GM21381 (cell line): ENCODE measurements around the gene HSPB3.
"Not testable (repeated sequence)": the region's sequence is repeated elsewhere in the genome, so short reads cannot be mapped to it uniquely, and the experiment has no call there.

Source experiments
- ATAC-seq: cut with Tn5 transposase; IDR thresholded peaks from one replicate; pipeline ENCODE4 v1.9.1; 2021; ENCODE audit warnings: mild to moderate bottlenecking, moderate library complexity; ENCODE audit not compliant: unreplicated experiment

HSPB3 gene

DNA sequence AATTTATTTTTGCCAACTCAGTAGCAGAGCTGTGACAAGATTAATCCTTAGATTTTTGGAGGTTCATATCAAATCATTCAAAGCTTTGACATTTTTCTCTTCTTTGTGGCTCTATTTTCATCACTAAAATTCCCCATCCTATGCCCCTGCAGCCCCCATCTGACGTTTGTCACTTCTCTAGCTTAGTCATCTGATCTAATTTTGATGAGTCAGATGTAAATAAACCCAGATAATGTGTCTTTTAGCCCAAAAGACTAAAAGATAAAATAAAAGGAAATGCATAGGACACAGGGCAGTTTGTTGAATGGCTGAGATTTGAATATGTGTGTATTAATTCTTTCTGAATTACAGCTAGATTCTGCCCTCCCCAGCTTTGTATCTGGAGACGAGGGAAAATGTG is 897 bp upstream of the HSPB3 start:
- ATAC-seq = no peak

DNA sequence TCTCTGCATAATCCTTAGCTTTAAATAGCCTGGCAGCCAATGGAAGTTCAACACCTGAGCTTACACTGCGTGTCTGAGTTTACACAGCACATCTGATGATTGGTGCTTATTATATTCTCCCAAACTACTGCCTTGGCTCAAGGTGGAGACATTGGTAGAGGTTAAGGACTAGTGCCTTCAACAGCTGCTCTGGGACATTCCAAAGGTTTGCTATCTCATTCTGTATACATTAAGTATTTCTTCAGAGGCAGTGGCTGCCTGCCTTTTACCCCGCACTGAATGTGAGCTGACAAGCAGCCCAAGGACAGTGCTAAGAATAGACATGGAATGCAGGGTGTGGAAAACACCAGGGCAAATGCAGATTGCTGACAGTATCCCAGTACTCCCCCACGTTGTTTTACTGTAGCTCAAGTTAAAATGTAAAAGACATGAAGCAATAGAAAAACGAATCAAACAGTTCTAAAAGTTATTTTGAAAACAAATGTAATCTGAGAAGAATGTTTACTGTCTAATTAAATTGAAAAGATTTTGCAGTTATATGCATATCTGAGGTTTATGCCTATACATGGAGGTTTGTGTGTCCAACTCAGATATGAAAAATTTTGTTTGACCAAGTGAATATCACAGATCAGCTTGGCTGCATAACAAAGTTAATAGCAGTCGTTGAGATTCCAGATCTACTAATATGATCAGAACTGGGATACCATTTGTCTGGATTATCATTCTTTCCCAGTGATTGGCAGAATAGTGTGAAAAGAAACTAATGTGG is 1.8 kb downstream of the HSPB3 start:
- ATAC-seq = no peak

GRCh38 chr5:54458221-54458620 is 2.7 kb downstream of the HSPB3 start:
- ATAC-seq = no peak

DNA sequence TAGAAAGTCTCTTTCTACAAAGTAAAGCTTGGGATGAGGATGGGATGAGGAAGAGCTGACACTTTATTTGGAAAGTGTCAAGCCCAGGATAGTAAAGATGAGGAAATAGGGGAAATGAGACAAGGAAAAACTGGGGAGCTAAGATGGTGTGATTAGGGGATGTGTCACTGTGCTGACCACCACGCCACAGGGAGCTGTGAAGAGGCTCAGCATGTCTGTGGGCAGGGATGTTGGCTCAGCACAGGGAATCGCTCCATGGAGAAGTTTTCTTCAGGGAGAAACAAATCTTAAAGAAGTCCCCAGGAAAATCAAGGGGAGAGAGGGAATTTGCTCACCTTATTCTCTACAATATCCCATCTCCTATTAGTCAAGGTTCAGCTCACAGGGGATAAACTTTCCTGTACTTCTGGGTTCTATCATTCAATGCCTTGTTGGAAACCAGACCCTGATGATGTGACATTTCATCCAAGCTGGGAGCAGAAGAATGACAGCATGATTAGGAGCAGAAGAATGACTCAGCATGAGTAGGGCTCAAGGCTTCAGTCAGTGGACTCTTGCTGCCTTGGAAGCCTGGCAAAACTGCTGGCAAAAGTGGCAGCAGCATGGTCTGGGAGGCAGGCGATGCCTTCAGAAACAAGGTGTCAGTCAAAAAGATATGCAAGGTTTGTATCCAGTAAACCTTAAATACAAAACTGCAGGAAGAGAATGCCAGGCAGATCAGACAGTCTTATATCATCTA is 4.9 kb downstream of the HSPB3 start:
- ATAC-seq = no peak

DNA sequence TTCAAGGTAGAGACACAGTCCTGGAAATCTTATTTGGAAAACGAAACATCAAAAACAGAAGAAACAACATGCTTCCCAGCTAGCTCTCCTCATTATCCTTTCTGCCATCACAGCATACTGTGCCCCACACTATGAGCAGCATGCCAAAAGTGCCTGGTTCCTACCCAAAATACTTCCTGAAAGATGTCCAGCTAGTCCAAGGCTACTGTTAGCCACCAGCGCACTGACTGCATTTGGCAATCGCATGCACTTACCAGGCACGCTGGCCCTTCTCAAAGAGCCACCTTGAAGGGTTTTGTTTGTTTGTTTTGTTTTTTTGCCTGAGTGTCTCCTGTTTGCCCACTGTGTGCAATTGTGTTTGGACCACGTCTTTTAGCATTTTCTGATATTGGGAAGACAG is 6.8 kb downstream of the HSPB3 start:
- no peak for ATAC-seq

DNA sequence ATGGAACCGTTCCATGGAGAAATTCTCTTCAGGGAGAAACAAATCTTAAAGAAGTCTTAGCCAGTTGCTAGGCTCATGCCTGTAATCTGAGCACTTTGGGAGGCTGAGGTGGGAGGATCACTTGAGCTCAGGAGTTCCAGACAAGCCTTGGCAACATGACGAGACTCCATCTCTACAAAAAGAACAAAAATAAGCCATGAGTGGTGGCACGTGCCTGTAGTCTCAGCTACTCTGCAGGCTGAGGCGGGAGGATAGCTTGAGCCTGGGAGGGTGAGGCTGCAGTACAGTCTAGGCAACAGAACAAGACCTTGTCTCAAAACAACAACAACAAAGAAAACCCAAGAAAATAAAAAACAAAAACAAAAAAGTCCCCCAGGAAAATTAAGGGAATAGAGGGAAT is 8.2 kb downstream of the HSPB3 start:
- ATAC-seq = no peak

DNA sequence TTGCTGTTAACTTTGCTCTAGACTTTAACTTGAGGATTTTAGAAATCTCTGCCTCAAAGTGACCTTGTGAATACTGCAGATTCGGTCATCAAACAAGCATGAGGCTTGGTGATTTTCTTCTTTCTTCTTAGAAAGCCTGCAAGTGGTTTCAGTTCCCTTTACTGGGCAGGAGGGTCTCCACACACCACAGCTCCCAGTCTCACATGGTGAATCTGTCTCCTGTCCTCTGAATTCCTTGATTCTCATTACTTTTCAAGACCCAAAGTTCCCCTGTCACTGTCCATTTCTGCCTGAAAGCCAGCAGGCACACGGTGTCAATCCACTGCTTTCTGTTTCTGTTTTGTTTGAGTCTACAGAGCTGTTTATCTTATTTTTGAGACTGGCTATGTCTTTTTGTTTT is 14.1 kb downstream of the HSPB3 start:
- peak; percentile 70 for ATAC-seq

- ATAC-seq = no peak
These were observed 14.6 kb downstream of the HSPB3 start for GRCh38 chr5:54470128-54470527.

DNA sequence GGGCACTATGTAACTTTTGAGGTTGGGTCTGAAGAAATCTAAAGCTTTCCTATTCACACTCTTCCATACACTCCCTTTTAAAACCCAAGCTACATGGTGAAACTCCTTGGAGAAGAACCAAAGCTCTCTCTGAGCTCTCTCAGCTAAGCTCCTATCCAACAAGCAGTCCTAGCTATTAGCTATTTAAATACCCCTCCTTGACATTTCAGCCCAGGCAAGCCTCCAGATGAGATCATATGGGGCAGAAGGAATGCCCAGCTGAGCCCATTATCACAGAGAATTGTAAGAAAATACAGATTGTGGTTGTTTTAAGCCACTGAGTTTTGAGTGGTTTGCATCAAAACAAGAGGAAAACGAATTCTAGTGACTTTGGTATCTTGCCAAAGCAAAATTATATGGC is 15.2 kb downstream of the HSPB3 start:
- ATAC-seq = no peak

- no peak for ATAC-seq
These were observed 15.9 kb downstream of the HSPB3 start for GRCh38 chr5:54471398-54471797.

DNA sequence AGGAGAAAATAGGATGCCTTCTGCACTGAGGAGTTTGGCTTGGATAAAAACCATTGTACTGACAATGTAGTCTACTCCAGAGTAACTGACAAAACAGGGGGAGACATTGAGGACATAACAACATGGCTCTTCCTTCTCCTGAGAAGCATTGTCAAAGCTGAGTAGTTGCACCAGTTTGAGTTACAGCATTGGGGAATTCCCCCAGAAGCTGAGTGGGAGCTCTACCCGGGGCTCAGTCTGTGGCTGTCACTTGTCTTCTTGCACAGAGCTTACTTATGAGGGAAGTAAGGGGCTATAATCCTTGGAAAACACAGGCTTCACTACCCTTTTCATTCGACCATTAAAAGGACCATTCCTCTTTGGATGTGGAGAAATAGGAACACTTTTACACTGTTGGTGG is 21.2 kb downstream of the HSPB3 start:
- ATAC-seq = no peak

- no peak for ATAC-seq
These were observed 22.5 kb downstream of the HSPB3 start for GRCh38 chr5:54477941-54478478.

DNA sequence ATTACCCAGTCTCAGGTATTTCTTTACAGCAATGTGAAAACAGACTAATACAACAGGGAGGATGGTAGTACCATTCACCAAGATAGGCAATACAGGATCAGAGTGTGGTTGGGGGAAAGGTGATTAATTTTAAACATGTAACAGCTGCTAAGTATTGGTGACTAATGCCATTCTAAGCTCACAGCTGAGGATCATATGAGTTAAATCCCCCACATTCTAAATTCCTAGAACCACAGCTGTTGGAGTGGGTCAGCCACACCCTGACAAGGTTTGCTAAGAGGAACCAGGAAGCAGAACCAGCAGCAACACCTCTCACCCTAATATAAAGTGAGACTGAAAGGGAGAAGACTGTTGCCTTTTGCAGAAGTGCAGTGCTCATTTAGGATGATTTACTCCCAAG is 24.8 kb downstream of the HSPB3 start:
- no peak for ATAC-seq

DNA sequence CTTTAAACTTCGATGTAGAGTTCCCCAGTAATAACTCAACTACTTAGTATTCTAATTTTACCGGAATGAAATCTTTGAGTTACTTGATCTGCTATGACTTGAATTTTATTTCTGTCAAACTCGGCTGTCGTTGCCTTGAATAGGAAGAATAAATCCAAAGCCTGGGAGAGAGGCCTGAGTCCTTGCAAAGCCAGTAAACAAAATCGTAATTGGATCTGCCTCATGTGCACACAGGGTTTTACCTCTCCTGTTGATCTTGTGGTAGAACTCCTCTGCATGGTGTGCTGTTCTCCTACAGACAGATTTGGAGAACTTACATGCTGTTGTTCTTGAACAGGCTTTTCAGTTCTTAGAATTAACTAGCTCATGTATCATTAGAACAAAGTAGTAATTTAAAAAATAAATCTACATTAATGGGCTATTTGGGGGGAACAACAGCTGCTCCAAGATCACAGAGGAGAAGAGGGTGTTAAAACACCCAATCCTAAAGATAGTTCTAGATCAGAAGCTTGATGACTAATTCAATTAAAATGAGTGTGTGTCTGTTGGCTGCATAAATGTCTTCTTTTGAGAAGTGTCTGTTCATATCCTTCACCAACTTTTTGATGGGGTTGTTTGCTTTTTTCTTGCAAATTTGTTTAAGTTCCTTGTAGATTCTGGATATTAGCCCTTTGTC is 28.9 kb downstream of the HSPB3 start:
- ATAC-seq = no peak

DNA sequence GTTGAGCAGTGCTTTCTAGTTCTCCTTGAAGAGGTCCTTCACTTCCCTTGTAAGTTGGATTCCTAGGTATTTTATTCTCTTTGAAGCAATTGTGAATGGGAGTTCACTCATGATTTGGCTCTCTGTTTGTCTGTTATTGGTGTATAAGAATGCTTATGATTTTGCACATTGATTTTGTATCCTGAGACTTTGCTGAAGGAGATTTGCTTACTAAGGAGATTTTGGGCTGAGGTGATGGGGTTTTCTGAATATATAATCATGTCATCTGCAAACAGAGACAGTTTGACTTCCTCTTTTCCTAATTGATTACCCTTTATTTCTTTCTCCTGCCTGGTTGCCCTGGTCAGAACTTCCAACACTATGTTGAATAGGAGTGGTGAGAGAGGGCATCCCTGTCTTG is 30.2 kb downstream of the HSPB3 start:
- ATAC-seq = not testable (repeated sequence)

DNA sequence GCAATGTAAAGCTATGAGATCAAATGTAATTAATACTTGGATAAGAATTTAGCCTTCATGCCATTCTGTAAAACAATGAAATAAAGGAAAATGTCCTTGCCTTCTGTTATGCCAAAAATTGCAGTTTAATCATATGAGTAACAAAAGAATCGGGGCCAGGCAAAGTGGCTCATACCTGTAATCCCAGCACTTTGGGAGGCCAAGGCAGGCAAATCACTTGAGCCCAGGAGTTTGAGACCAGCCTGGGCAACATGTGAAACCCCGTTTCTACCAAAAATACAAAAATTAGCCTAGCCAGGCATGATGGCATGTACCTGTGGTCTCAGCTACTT is 34.1 kb downstream of the HSPB3 start:
- not testable (repeated sequence) for ATAC-seq

GRCh38 chr5:54491326-54491725 is 35.8 kb downstream of the HSPB3 start:
- ATAC-seq = no peak

DNA sequence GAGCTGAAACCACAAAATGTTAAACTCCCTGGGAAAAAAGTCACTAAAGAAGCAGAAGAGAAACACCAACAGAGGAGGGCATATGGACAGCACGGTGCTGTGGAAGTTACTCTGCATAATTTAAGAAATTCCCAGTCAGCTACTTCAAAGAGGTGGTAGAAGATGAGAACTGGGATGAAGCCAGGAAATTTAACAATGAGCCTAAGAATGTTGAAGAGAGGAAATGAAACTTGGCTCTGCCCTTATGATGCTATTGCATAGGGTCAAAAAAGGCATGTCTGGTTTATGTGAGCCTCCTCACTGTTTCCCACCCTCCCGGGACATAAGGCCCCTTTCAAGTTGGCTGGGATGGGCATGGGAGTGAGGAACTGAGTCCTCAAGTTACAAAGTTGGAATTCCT is 36.7 kb downstream of the HSPB3 start:
- no peak for ATAC-seq

- ATAC-seq = no peak
These were observed 39.5 kb downstream of the HSPB3 start for GRCh38 chr5:54495027-54495426.
